Left ventricle myocardium inferior (tissue), 1 donor: Measurements from ENCODE around the gene HDLBP. TPM values are rescaled to one million over a fixed set of nuclear protein-coding genes. Genes with fewer than 3 reads are reported as not detected.

Experiments
- DNase-seq: peaks from one replicate; pipeline ENCODE4 v3.0.0-alpha.2; 2020
- H3K27ac ChIP-seq: fragments of 200-600 bp; replicated peaks from 2 replicates; pipeline ENCODE4 v1.8.0; 2021
- H3K27me3 ChIP-seq: fragments of 200-600 bp; 2 replicates; pipeline ENCODE4 v1.8.0; 2021; ENCODE audit warnings: low read depth
- H3K36me3 ChIP-seq: fragments of 200-600 bp; 2 replicates; pipeline ENCODE4 v1.8.0; 2021
- H3K4me1 ChIP-seq: fragments of 200-600 bp; 2 replicates; pipeline ENCODE4 v1.8.0; 2021
- H3K4me3 ChIP-seq: fragments of 200-600 bp; 2 replicates; pipeline ENCODE4 v1.8.0; 2021; ENCODE audit warnings: mild to moderate bottlenecking, moderate library complexity
- H3K9me3 ChIP-seq: fragments of 200-600 bp; replicated peaks from 2 replicates; pipeline ENCODE4 v1.8.0; 2021
- CTCF ChIP-seq: fragments of 200-600 bp; IDR thresholded peaks from 2 replicates; pipeline ENCODE4 v1.8.0; 2021; ENCODE audit warnings: antibody characterized with exemption, mild to moderate bottlenecking, borderline replicate concordance
- intact Hi-C: fragments of 100-400 bp; cut with micrococcal nuclease; formaldehyde crosslinking; loops from one replicate; pipeline ENCODE4 v1.11.0; 2022
- total RNA-seq: library from RNA; stranded (reverse); fragmentation: NEBNext Ultra II Directional; extraction: Animal tissue kit (Norgen Biotek cat#: 25700); gene quantifications from one replicate; pipeline ENCODE4 v1.2.1, GENCODE V29; 2021
- donor health status: DM: no; HTN: yes; CAD: no; lungs with severe emphysema.

The HDLBP gene
- total RNA-seq, 1 donor from 2014 or later = 365 TPM

GRCh38 chr2:241180495-241180894, 135.0 kb downstream of the HDLBP start:
- H3K27ac ChIP-seq = no peak overlapping the region
- H3K9me3 ChIP-seq = no peaks in the 10 kb centered on the region
- no peak for TF ChIP-seq CTCF
- no peaks in the 10 kb centered on the region for H3K4me1 ChIP-seq
- H3K27me3 ChIP-seq = no peaks in the 10 kb centered on the region
- H3K4me3 ChIP-seq = no peak overlapping the region
- DNase-seq = no peak
- intact Hi-C loops = no loop called here
- peaks cover 55% of the 10 kb centered on the region for H3K36me3 ChIP-seq

GRCh38 chr2:241179899-241180298, 135.6 kb downstream of the HDLBP start:
- no peak overlapping the region for H3K4me3 ChIP-seq
- TF ChIP-seq CTCF = no peak
- H3K27ac ChIP-seq = peak overlapping the region; percentile 5
- H3K27me3 ChIP-seq = no peaks in the 10 kb centered on the region
- H3K4me1 ChIP-seq = no peaks in the 10 kb centered on the region
- no peak for DNase-seq
- peaks cover 61% of the 10 kb centered on the region for H3K36me3 ChIP-seq
- intact Hi-C loops = no loop called here
- no peaks in the 10 kb centered on the region for H3K9me3 ChIP-seq

- Histone ChIP-seq H3K27me3 (no peaks in the 10 kb centered on the region), H3K4me3 (no peak overlapping the region), H3K27ac (no peak overlapping the region), H3K9me3 (no peaks in the 10 kb centered on the region), H3K36me3 (peaks cover 64% of the 10 kb centered on the region), H3K4me1 (no peaks in the 10 kb centered on the region)
- intact Hi-C loops = no loop called here
- DNase-seq = no peak
- TF ChIP-seq CTCF = no peak
These were observed 136.5 kb downstream of the HDLBP start for GRCh38 chr2:241178961-241179360.

- Histone ChIP-seq H3K4me1 (no peaks in the 10 kb centered on the region), H3K4me3 (no peak overlapping the region), H3K27ac (no peak overlapping the region), H3K27me3 (no peaks in the 10 kb centered on the region), H3K9me3 (peaks cover under 1% of the 10 kb centered on the region), H3K36me3 (peaks cover 56% of the 10 kb centered on the region)
- intact Hi-C loops = no loop called here
- DNase-seq = no peak
- TF ChIP-seq CTCF = no peak
These were observed 137.7 kb downstream of the HDLBP start for GRCh38 chr2:241177526-241178334.

Other genes with a start within 250 kb of the HDLBP start
- gene MTERF4, start 213.4 kb downstream of the HDLBP start, total RNA-seq = 19.5 TPM
- 3.4 TPM for gene PASK, start 166.2 kb downstream of the HDLBP start, total RNA-seq
- gene PPP1R7, start 165.2 kb downstream of the HDLBP start, total RNA-seq = 61.5 TPM
- gene ANO7, start 127.0 kb downstream of the HDLBP start, total RNA-seq = 0.80 TPM
- 187 TPM for gene SEPTIN2, start 253 bp upstream of the HDLBP start, total RNA-seq
- gene FARP2, start 40.6 kb upstream of the HDLBP start, total RNA-seq = 16.5 TPM
- 89.1 TPM for gene STK25, start 192.9 kb upstream of the HDLBP start, total RNA-seq
- 2.4 TPM for gene BOK, start 243.1 kb upstream of the HDLBP start, total RNA-seq